Keratinocyte (primary cell): ENCODE measurements around the gene CENPL. TPM values are rescaled to one million over a fixed set of nuclear protein-coding genes. Genes with fewer than 3 reads are reported as not detected.

Source experiments
- DNase-seq: peaks from one replicate; pipeline ENCODE4 v3.0.0-alpha.2; 2011; ENCODE audit warnings: low read depth, missing footprints, low spot score
- FAIRE-seq: peaks from 2 replicates; lab custom pipeline; 2011; peaks lifted over from hg19 to GRCh38; lab: Jason Lieb, UNC
- H2AFZ ChIP-seq: 2 replicates; pipeline ENCODE4 v1.6.0; 2012; ENCODE audit warnings: low read length, control low read depth, inconsistent platforms; ENCODE audit not compliant: control insufficient read depth
- H3K27ac ChIP-seq: 2 replicates; pipeline ENCODE4 v1.5.1; 2011; ENCODE audit warnings: low read length; ENCODE audit not compliant: control insufficient read depth, insufficient read depth
- H3K27me3 ChIP-seq: 3 replicates; pipeline ENCODE4 v1.6.0; 2011; ENCODE audit warnings: low read length; ENCODE audit not compliant: control insufficient read depth, insufficient read depth; ENCODE audit errors: extremely low read depth
- H3K36me3 ChIP-seq, 2 experiments: 2 replicates in 1 of 2; 3 replicates in 1 of 2; pipeline ENCODE4 v1.5.1; 2011; ENCODE audit warnings: low read length in 2 of 2, mild to moderate bottlenecking in 1 of 2; ENCODE audit not compliant: control insufficient read depth in 2 of 2, insufficient read depth in 2 of 2; ENCODE audit errors: extremely low read depth in 1 of 2
- H3K4me1 ChIP-seq: 3 replicates; pipeline ENCODE4 v1.5.1; 2011; ENCODE audit warnings: low read length; ENCODE audit not compliant: control insufficient read depth, insufficient read depth; ENCODE audit errors: extremely low read depth
- H3K4me2 ChIP-seq: 3 replicates; pipeline ENCODE4 v1.6.0; 2011; ENCODE audit warnings: low read depth, low read length; ENCODE audit not compliant: control insufficient read depth, insufficient read depth; ENCODE audit errors: extremely low read depth
- H3K4me3 ChIP-seq, 3 experiments: fragments of 200-600 bp in 1 of 3; sonication (generic) in 1 of 3; 2 replicates in 2 of 3; 3 replicates in 1 of 3; pipeline ENCODE4 v1.5.1; 2011 to 2016; ENCODE audit warnings: low read length in 3 of 3, mild to moderate bottlenecking in 3 of 3, control low read depth in 2 of 3, inconsistent platforms in 1 of 3, low read depth in 1 of 3, mixed read lengths in 1 of 3, mixed run types in 1 of 3, moderate library complexity in 1 of 3; ENCODE audit not compliant: control insufficient read depth in 2 of 3, insufficient read depth in 2 of 3; ENCODE audit errors: extremely low read depth in 1 of 3
- H3K79me2 ChIP-seq: 2 replicates; pipeline ENCODE4 v1.6.0; 2012; ENCODE audit warnings: low read length; ENCODE audit not compliant: control insufficient read depth, insufficient read depth
- H3K9ac ChIP-seq: 3 replicates; pipeline ENCODE4 v1.6.0; 2011; ENCODE audit warnings: low read length; ENCODE audit not compliant: control insufficient read depth, insufficient read depth; ENCODE audit errors: extremely low read depth
- H3K9me1 ChIP-seq: 3 replicates; pipeline ENCODE4 v1.6.0; 2011; ENCODE audit warnings: low read length; ENCODE audit not compliant: control insufficient read depth, insufficient read depth; ENCODE audit errors: extremely low read depth
- H3K9me3 ChIP-seq: 2 replicates; pipeline ENCODE4 v1.5.1; 2012; ENCODE audit warnings: low read depth, low read length; ENCODE audit not compliant: control insufficient read depth
- H4K20me1 ChIP-seq: 3 replicates; pipeline ENCODE4 v1.6.0; 2011; ENCODE audit warnings: low read length; ENCODE audit not compliant: control insufficient read depth, insufficient read depth; ENCODE audit errors: extremely low read depth
- CTCF ChIP-seq, 3 experiments: IDR thresholded peaks in 1 of 3; conservative IDR thresholded peaks in 1 of 3; optimal IDR thresholded peaks in 1 of 3; 2 replicates in 2 of 3; 3 replicates in 1 of 3; pipeline versions ENCODE3 to v1.5.1; 2011; ENCODE audit warnings: low read length in 3 of 3, mild to moderate bottlenecking in 3 of 3, moderate library complexity in 2 of 3, control low read depth in 1 of 3, inconsistent platforms in 1 of 3; ENCODE audit not compliant: insufficient read depth in 2 of 3; ENCODE audit errors: extremely low read depth in 1 of 3
- EZH2 ChIP-seq: IDR thresholded peaks from one replicate; pipeline ENCODE4 v1.6.1; 2012; ENCODE audit warnings: inconsistent platforms, mild to moderate bottlenecking, low read length, moderate library complexity
- dilution Hi-C: fragments of 300-500 bp; cut with MboI; formaldehyde crosslinking; loops from one replicate; pipeline ENCODE4 v1.7.0; 2020; ENCODE audit warnings: low sequenced_read_pairs; ENCODE audit not compliant: extremely low pct_ligation_motif_present
- polyA plus RNA-seq, 5 experiments: library from polyadenylated mRNA; depleted of rRNA in 3 of 5; stranded (reverse) in 3 of 5; stranded (forward) in 1 of 5; unstranded in 1 of 5; fragments of >200 nt; gene quantifications; 1 replicate in 1 of 5; 2 replicates in 3 of 5; 3 replicates in 1 of 5; pipeline versions ENCODE4 v1.2.1 to v1.2.3, GENCODE V29; 2011 to 2012; ENCODE audit warnings: missing spikeins in 2 of 5, low read depth in 1 of 5, low replicate concordance in 1 of 5

Gene CENPL
- polyA plus RNA-seq, 1 donor (not counting 4 experiments of a cell fraction or from before 2014, with no cell fraction given), result 9.4 TPM

- TF ChIP-seq CTCF (optimal IDR thresholded peaks at IDR 0.05 in 1 of 3, IDR thresholded peaks at IDR 0.05 in 1 of 3, conservative IDR thresholded peaks at IDR 0.05 in 1 of 3; ENCODE audit: extremely low read depth in 1 of 3, insufficient read depth in 2 of 3, low read length in 3 of 3) (no peak), EZH2 (no peak)
- FAIRE-seq (no peak), DNase-seq (no peak)
- no peaks in the 10 kb centered on the region for H3K4me1 ChIP-seq
- no peaks in the 10 kb centered on the region for H3K27me3 ChIP-seq
- H3K9me3 ChIP-seq, result no peaks in the 10 kb centered on the region
- peaks cover 0 to 2% of the 10 kb centered on the region in 2 experiments for H3K36me3 ChIP-seq
- H4K20me1 ChIP-seq, result no peaks in the 10 kb centered on the region
- H3K4me3 ChIP-seq, result no peak overlapping the region
- H3K4me2 ChIP-seq, result no peak overlapping the region
- no peaks in the 10 kb centered on the region for H3K9me1 ChIP-seq
- no peak overlapping the region for H3K27ac ChIP-seq
- no peak overlapping the region for H3K9ac ChIP-seq
- dilution Hi-C loops, result no loop called here
- H3K79me2 ChIP-seq, result no peaks in the 10 kb centered on the region
- no peak overlapping the region for H2AFZ ChIP-seq
Observed at GRCh38 chr1:173789841-173790240, 34.8 kb downstream of the CENPL start.

GRCh38 chr1:173784997-173785396, 39.7 kb downstream of the CENPL start:
- dilution Hi-C loops, result no loop called here
- TF ChIP-seq EZH2 (no peak), CTCF (optimal IDR thresholded peaks at IDR 0.05 in 1 of 3, IDR thresholded peaks at IDR 0.05 in 1 of 3, conservative IDR thresholded peaks at IDR 0.05 in 1 of 3; ENCODE audit: extremely low read depth in 1 of 3, insufficient read depth in 2 of 3, low read length in 3 of 3) (no peak)
- Histone ChIP-seq H4K20me1 (no peaks in the 10 kb centered on the region), H2AFZ (no peak overlapping the region), H3K27ac (no peak overlapping the region), H3K9me1 (no peaks in the 10 kb centered on the region), H3K36me3 (peaks cover 0 to 4% of the 10 kb centered on the region in 2 experiments), H3K4me2 (no peak overlapping the region), H3K4me3 (no peak overlapping the region), H3K9ac (no peak overlapping the region), H3K4me1 (no peaks in the 10 kb centered on the region), H3K9me3 (no peaks in the 10 kb centered on the region), H3K27me3 (no peaks in the 10 kb centered on the region), H3K79me2 (no peaks in the 10 kb centered on the region)
- FAIRE-seq, result no peak
- DNase-seq, result no peak
